GM21381 (cell line): ENCODE results near the gene DNAH3.
"Not testable (repeated sequence)": the region's sequence is repeated elsewhere in the genome, so short reads cannot be mapped to it uniquely, and the experiment has no call there.

Experiments
- ATAC-seq: cut with Tn5 transposase; IDR thresholded peaks from one replicate; pipeline ENCODE4 v1.9.1; 2021; ENCODE audit warnings: mild to moderate bottlenecking, moderate library complexity; ENCODE audit not compliant: unreplicated experiment

DNAH3 gene

GRCh38 chr16:20945575-20945875 is 205.1 kb downstream of the DNAH3 start:
- ATAC-seq, result not testable (repeated sequence)

GRCh38 chr16:20944861-20945574 is 205.6 kb downstream of the DNAH3 start:
- ATAC-seq, result no peak

GRCh38 chr16:20942256-20942655 is 208.4 kb downstream of the DNAH3 start:
- ATAC-seq, result no peak

- ATAC-seq, result no peak
Measured at GRCh38 chr16:20941636-20941926, 209.1 kb downstream of the DNAH3 start.

- no peak for ATAC-seq
Measured at GRCh38 chr16:20940871-20941635, 209.6 kb downstream of the DNAH3 start.

- no peak for ATAC-seq
Measured at GRCh38 chr16:20939611-20940010, 211.0 kb downstream of the DNAH3 start.

- ATAC-seq, result no peak
Measured at GRCh38 chr16:20938426-20938825, 212.2 kb downstream of the DNAH3 start.

- ATAC-seq, result no peak
Measured at GRCh38 chr16:20937736-20938135, 212.9 kb downstream of the DNAH3 start.

GRCh38 chr16:20933589-20933988 is 217.1 kb downstream of the DNAH3 start:
- no peak for ATAC-seq

GRCh38 chr16:20931066-20931600 is 219.5 kb downstream of the DNAH3 start:
- no peak for ATAC-seq

GRCh38 chr16:20930365-20930690 is 220.3 kb downstream of the DNAH3 start:
- ATAC-seq, result no peak

GRCh38 chr16:20929676-20930364 is 220.8 kb downstream of the DNAH3 start:
- ATAC-seq, result not testable (repeated sequence)

- ATAC-seq, result no peak
Measured at GRCh38 chr16:20928774-20929411, 221.8 kb downstream of the DNAH3 start.

- no peak for ATAC-seq
Measured at GRCh38 chr16:20925751-20926150, 224.9 kb downstream of the DNAH3 start.

GRCh38 chr16:20923876-20924275 is 226.8 kb downstream of the DNAH3 start:
- no peak for ATAC-seq

- no peak for ATAC-seq
Measured at GRCh38 chr16:20920799-20921198, 229.8 kb downstream of the DNAH3 start.

- no peak for ATAC-seq
Measured at GRCh38 chr16:20920091-20920490, 230.6 kb downstream of the DNAH3 start.

GRCh38 chr16:20918486-20919239 is 232.0 kb downstream of the DNAH3 start:
- no peak for ATAC-seq

GRCh38 chr16:20916942-20917341 is 233.7 kb downstream of the DNAH3 start:
- ATAC-seq, result no peak

GRCh38 chr16:20916289-20916688 is 234.4 kb downstream of the DNAH3 start:
- no peak for ATAC-seq

GRCh38 chr16:20911361-20911760 is 239.3 kb downstream of the DNAH3 start:
- ATAC-seq, result no peak
